HL-60 (cell line): ENCODE measurements around the gene FAM13C.

Experiments
- DNase-seq, 2 experiments: peaks; one replicate each; pipeline ENCODE4 v3.0.0-alpha.2; 2010 to 2020; ENCODE audit warnings: low read depth in 1 of 2, low spot score in 1 of 2
- H3K27ac ChIP-seq: fragments of 250-450 bp; sonication (Bioruptor Pico); replicated peaks from 2 replicates; pipeline ENCODE4 v1.5.1; 2020; ENCODE audit warnings: mild to moderate bottlenecking, moderate library complexity
- H3K27me3 ChIP-seq: fragments of 250-450 bp; sonication (Bioruptor Pico); 2 replicates; pipeline ENCODE4 v1.5.1; 2021; ENCODE audit warnings: mild to moderate bottlenecking, moderate library complexity; ENCODE audit not compliant: insufficient read depth, poor library complexity, severe bottlenecking
- H3K4me3 ChIP-seq: replicated peaks from 2 replicates; pipeline ENCODE4 v1.5.1; 2011; ENCODE audit warnings: mild to moderate bottlenecking, control low read depth, low read length; ENCODE audit not compliant: insufficient read depth
- TF ChIP-seq, protein P1 (sequence below): IDR thresholded peaks from 2 replicates; pipeline ENCODE4 v1.6.1; 2012; ENCODE audit warnings: low read depth; ENCODE audit not compliant: insufficient replicate concordance

FAM13C gene

DNA sequence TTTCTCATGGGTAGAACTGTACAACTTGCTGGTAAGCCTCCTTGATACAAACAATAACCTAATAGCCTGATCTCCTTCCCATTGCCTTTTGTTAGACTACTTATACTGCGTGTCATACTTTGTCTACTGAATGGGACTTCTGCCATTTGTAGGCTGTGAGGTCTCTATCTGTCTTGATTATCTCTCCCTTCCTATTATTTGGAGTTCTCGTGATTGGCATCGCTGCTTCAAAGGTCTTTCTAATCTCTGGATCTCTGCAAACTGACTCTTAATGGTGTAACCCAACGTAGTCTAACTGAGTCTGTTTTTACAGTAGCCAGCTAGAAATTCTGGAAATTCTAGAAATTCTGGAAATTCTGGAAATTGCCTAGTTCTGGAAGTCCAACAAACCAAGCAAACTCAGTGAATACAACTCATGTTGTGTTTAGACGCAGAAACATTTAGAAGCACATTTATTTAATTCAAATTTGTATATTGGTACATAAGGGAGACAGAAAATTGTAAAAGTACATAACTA lies 156.1 kb downstream of the FAM13C start:
- Histone ChIP-seq H3K27me3 (no peaks in the 10 kb centered on the region), H3K27ac (no peak overlapping the region), H3K4me3 (no peak overlapping the region)
- TF ChIP-seq, protein P1, sequence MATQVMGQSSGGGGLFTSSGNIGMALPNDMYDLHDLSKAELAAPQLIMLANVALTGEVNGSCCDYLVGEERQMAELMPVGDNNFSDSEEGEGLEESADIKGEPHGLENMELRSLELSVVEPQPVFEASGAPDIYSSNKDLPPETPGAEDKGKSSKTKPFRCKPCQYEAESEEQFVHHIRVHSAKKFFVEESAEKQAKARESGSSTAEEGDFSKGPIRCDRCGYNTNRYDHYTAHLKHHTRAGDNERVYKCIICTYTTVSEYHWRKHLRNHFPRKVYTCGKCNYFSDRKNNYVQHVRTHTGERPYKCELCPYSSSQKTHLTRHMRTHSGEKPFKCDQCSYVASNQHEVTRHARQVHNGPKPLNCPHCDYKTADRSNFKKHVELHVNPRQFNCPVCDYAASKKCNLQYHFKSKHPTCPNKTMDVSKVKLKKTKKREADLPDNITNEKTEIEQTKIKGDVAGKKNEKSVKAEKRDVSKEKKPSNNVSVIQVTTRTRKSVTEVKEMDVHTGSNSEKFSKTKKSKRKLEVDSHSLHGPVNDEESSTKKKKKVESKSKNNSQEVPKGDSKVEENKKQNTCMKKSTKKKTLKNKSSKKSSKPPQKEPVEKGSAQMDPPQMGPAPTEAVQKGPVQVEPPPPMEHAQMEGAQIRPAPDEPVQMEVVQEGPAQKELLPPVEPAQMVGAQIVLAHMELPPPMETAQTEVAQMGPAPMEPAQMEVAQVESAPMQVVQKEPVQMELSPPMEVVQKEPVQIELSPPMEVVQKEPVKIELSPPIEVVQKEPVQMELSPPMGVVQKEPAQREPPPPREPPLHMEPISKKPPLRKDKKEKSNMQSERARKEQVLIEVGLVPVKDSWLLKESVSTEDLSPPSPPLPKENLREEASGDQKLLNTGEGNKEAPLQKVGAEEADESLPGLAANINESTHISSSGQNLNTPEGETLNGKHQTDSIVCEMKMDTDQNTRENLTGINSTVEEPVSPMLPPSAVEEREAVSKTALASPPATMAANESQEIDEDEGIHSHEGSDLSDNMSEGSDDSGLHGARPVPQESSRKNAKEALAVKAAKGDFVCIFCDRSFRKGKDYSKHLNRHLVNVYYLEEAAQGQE = no peak
- no peak for DNase-seq
